Measurements from ENCODE around the gene MFAP1.

- no peak for TF ChIP-seq CTCF (IDR thresholded peaks at IDR 0.05; ENCODE audit: low read depth, low read length, poor library complexity, severe bottlenecking)
- TF ChIP-seq EZH2phosphoT487 (IDR thresholded peaks at IDR 0.05; ENCODE audit: borderline replicate concordance, low read length) = no peak
Observed at GRCh38 chr15:43795197-43795596, 29.3 kb downstream of the MFAP1 start.

Data from DOHH2 (cell line).